Activated CD8-positive, alpha-beta memory T cell treated with anti-CD3 and anti-CD28 coated beads, Interleukin-2, amount 10 ng/mL, durations not matched to agents 7 days and 5 days (primary cell): ENCODE data around the gene ANKS3. TPM values are rescaled to one million over a fixed set of nuclear protein-coding genes. Genes with fewer than 3 reads are reported as not detected.

Experiments used
- ATAC-seq: fragments of 150-1000 bp; cut with Tn5 transposase; one replicate; pipeline ENCODE4 v1.10.0; 2021; ENCODE audit warnings: moderate library complexity
- CTCF ChIA-PET: fragments of 350-600 bp; sonication (Branson Sonifier 250); formaldehyde crosslinking; loops from one replicate; lab custom pipeline; 2021; ENCODE audit warnings: antibody characterized with exemption; lab: Charles Lee
- DNase-seq: peaks from one replicate; pipeline ENCODE4 v3.0.0-alpha.2; 2020
- H3K27ac Mint-ChIP-seq: one replicate; pipeline ENCODE4 v1.8.0; 2021; ENCODE audit warnings: mild to moderate bottlenecking, mixed read lengths
- H3K27me3 Mint-ChIP-seq: one replicate; pipeline ENCODE4 v1.8.0; 2021; ENCODE audit warnings: mixed read lengths
- H3K36me3 Mint-ChIP-seq: one replicate; pipeline ENCODE4 v1.8.0; 2021; ENCODE audit warnings: mild to moderate bottlenecking, mixed read lengths
- H3K4me1 Mint-ChIP-seq: one replicate; pipeline ENCODE4 v1.8.0; 2021; ENCODE audit warnings: mixed read lengths
- H3K4me3 Mint-ChIP-seq: one replicate; pipeline ENCODE4 v1.8.0; 2021; ENCODE audit warnings: mild to moderate bottlenecking, moderate library complexity, mixed read lengths
- H3K9me3 Mint-ChIP-seq: one replicate; pipeline ENCODE4 v1.8.0; 2022; ENCODE audit warnings: low read depth, mixed read lengths
- total RNA-seq, 2 experiments: library from RNA; stranded (reverse); gene quantifications; one replicate each; pipeline ENCODE4 v1.2.3, GENCODE V29; 2021

The ANKS3 gene
- total RNA-seq, 2 experiments from 2014 or later: 16.2 to 17.1 TPM

DNA sequence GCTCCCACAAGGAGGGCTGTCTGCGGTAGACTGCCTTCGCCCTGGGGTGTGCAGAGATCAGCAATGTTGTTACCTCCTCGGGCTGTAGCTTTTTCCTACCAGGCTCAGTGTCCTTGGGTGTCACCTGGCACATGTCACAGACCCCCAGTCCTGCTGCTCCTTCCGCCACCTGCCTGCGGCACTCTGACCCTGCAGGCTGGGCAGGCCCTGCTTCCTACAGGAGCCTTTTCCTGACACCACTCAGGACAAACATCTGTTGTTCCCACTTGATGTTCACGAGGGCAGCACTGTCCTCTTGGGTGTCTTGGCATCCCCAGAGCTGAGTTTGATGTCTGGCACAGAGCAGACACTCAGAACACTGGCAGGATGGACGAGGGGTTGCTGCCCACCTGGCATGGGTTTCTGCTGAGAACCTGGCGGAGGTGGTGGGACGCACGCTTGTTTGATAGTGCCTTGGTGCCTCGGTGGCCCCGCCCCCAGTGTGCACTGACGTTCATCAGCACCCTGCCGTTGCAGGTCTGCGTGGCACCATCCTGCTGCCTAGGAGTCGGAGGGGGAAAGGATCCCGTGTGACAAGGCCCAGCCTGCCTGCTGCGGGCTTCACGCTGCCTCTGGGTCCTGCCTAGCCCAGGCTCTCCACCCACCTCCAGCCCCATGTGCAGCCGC, 67.4 kb downstream of the ANKS3 start:
- no peaks in the 10 kb centered on the region for H3K27me3 Mint-ChIP-seq
- peaks cover 32% of the 10 kb centered on the region for H3K4me1 Mint-ChIP-seq
- ATAC-seq (no peak), DNase-seq (no peak)
- H3K4me3 Mint-ChIP-seq: no peak overlapping the region
- H3K36me3 Mint-ChIP-seq: peaks cover 15% of the 10 kb centered on the region
- CTCF ChIA-PET: interaction anchor here (1.6 kb wide), 1 partner anchor 10 kb away, joined by 3 read pairs; no protein-coding TSS in a partner anchor
- H3K9me3 Mint-ChIP-seq: no peaks in the 10 kb centered on the region
- no peak overlapping the region for H3K27ac Mint-ChIP-seq

- H3K27me3 Mint-ChIP-seq: no peaks in the 10 kb centered on the region
- peak overlapping the region; percentile 92 for H3K27ac Mint-ChIP-seq
- ATAC-seq (peak; percentile 83), DNase-seq (peak; percentile 85)
- H3K36me3 Mint-ChIP-seq: peaks cover 15% of the 10 kb centered on the region
- CTCF ChIA-PET: interaction anchor here (0.6 to 1.0 kb wide), 4 partner anchors 11 to 262 kb away, joined by 3 to 5 read pairs (median 3); no protein-coding TSS in a partner anchor
- H3K4me1 Mint-ChIP-seq: peaks cover 51% of the 10 kb centered on the region
- H3K4me3 Mint-ChIP-seq: peak overlapping the region; percentile 60
- H3K9me3 Mint-ChIP-seq: no peaks in the 10 kb centered on the region
Observed at GRCh38 chr16:4664538-4665418, 69.3 kb downstream of the ANKS3 start.

- Mint-ChIP-seq H3K27ac (peak overlapping the region; percentile 92), H3K4me1 (peaks cover 55% of the 10 kb centered on the region), H3K4me3 (no peak overlapping the region), H3K27me3 (no peaks in the 10 kb centered on the region), H3K9me3 (no peaks in the 10 kb centered on the region), H3K36me3 (peaks cover 11% of the 10 kb centered on the region)
- DNase-seq: no peak
- ATAC-seq: no peak
- CTCF ChIA-PET: interaction anchor here (0.6 to 1.2 kb wide), 6 partner anchors 12 to 263 kb away, joined by 3 to 5 read pairs (median 3); no protein-coding TSS in a partner anchor
Observed at GRCh38 chr16:4663777-4664465, 70.2 kb downstream of the ANKS3 start.

DNA sequence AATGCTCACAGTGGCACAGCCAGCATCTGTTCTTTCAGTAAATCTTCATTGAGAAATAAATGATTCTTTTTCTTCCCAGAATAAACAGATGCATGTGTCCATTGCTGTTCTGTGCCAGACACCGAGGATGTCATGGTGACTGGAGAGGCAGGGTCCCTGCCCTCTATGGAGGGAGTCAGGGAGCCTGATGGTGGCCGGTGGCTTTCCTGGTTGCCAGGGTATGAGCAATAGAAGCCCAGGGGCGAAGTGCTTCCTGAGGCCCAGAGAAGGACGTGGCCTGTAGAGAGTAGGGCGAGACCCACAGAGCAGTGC, 70.7 kb downstream of the ANKS3 start:
- no peak overlapping the region for H3K4me3 Mint-ChIP-seq
- ATAC-seq: no peak
- no peaks in the 10 kb centered on the region for H3K9me3 Mint-ChIP-seq
- DNase-seq: no peak
- H3K36me3 Mint-ChIP-seq: peaks cover 11% of the 10 kb centered on the region
- H3K27ac Mint-ChIP-seq: peak overlapping the region; percentile 92
- H3K27me3 Mint-ChIP-seq: no peaks in the 10 kb centered on the region
- CTCF ChIA-PET: interaction anchor here (1.0 to 1.2 kb wide), 3 partner anchors 13 to 103 kb away, joined by 3 to 5 read pairs (median 3); no protein-coding TSS in a partner anchor
- H3K4me1 Mint-ChIP-seq: peaks cover 55% of the 10 kb centered on the region

DNA sequence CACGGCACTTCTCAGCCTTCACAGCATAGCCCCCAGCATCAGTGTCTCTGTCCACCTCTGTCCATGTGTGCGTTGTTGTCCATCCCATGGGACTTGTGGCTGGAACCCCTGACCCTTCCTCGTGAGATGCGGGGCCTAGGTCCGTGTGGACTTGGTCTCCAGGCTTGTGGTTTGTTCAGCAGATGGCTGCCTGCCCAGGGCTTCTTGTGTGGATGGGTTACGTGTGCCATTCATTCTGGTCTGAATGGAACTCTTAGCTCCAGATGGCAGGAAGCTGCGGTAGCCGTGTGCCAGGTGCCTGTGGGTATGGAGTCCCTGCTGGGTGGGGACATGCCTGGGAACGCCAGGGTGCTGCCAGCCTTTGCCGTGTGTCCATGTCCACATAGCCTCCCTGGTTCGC, 72.4 kb downstream of the ANKS3 start:
- ATAC-seq (no peak), DNase-seq (no peak)
- Mint-ChIP-seq H3K4me3 (no peak overlapping the region), H3K36me3 (peaks cover 9% of the 10 kb centered on the region), H3K27me3 (no peaks in the 10 kb centered on the region), H3K9me3 (no peaks in the 10 kb centered on the region), H3K27ac (peak overlapping the region; percentile 32), H3K4me1 (peaks cover 55% of the 10 kb centered on the region)
- CTCF ChIA-PET: interaction anchor here (1.4 to 2.4 kb wide), 2 partner anchors 12 to 73 kb away, joined by 3 to 10 read pairs; partner anchors contain the start of gene DNAAF8

DNA sequence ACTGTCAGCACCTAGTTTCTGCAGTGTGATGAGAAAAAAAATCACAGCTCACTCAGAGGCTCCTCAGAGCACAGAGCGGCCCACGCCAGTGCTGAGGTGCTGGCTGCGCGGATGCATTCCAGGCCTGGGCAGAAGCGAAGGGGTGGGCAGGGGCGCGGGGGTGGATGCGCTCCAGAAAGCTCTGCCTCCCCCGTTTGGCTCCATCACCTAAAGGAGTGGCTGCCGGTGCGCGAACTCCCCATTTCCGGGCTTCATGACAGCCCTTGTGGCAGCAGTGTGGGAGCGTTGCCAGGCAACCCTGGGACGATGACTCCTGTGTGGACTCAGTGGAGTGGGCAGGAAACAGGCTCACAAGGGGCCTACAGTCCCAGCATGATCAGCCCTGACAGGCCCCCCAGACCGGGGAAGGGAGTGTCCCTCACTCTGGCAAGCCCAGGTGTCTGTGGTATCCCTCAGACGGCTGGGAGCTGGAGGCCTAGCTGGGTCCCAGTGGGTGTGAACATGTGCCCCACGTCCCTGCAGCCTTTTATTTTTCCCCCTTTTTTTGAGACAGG, 73.5 kb downstream of the ANKS3 start:
- no peak overlapping the region for H3K4me3 Mint-ChIP-seq
- peak; percentile 82 for DNase-seq
- no peaks in the 10 kb centered on the region for H3K9me3 Mint-ChIP-seq
- H3K27me3 Mint-ChIP-seq: no peaks in the 10 kb centered on the region
- H3K4me1 Mint-ChIP-seq: peaks cover 50% of the 10 kb centered on the region
- CTCF ChIA-PET: interaction anchor here (0.6 to 2.6 kb wide), 5 partner anchors 11 to 381 kb away, joined by 3 to 10 read pairs (median 7); partner anchors contain the start of genes DNAAF8 and MGRN1
- peaks cover 11% of the 10 kb centered on the region for H3K36me3 Mint-ChIP-seq
- peak overlapping the region; percentile 68 for H3K27ac Mint-ChIP-seq
- ATAC-seq: peak; percentile 51

DNA sequence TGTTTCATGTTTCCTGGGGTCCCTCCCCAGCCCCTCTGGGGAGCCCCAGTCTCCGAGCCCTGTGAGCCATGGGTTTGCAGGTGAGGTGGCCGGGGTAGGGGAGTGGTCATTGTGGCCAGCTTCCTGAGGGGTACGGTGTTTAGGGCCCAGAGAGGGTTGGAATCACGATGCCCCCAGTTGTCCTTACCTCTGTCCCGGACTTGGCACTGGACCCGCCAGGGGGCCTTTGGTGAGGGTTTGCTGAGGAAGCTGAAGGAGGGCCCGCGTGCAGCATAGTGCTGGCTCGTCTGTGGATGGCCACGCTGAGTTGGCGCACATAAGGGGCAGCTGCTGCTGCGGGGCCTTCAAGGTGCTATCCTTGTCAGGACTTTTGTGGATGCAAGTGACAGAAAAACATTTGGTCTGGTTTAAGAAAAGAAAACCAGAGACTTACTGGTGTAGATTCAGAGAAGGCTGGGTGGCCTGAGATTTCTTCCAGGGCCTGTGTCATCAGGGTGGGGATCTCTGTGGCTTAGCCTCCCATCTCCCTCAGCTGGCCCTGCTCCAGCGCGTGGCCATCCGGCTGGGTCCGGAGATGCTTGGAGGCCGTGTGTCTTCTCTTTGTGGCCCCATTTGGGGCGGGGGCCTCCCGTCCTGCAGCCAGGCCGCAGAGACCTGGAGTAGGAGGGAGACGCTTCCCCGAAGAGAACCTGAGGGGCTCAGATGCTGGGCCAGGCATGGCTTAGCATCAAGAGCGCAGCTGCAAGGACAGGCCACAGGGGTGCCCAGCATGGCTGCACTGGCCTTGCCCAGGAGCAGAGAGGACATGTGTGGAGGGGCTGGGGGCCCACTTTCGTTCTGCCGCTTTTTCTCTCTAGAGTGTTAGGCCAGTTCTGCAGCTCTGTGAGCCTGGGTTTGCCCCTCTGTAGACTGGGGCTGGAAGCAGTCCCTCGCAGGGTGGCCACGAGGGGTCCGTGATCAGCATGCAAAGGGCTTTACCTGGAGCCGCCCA, 74.4 kb downstream of the ANKS3 start:
- Mint-ChIP-seq H3K4me3 (no peak overlapping the region), H3K27ac (peak overlapping the region; percentile 67), H3K4me1 (peaks cover 42% of the 10 kb centered on the region), H3K36me3 (peaks cover 10% of the 10 kb centered on the region), H3K9me3 (no peaks in the 10 kb centered on the region), H3K27me3 (no peaks in the 10 kb centered on the region)
- CTCF ChIA-PET: interaction anchor here (1.2 to 2.6 kb wide), 3 partner anchors 10 to 35 kb away, joined by 7 to 10 read pairs (median 8); partner anchors contain the start of gene MGRN1
- ATAC-seq (no peak), DNase-seq (no peak)

DNA sequence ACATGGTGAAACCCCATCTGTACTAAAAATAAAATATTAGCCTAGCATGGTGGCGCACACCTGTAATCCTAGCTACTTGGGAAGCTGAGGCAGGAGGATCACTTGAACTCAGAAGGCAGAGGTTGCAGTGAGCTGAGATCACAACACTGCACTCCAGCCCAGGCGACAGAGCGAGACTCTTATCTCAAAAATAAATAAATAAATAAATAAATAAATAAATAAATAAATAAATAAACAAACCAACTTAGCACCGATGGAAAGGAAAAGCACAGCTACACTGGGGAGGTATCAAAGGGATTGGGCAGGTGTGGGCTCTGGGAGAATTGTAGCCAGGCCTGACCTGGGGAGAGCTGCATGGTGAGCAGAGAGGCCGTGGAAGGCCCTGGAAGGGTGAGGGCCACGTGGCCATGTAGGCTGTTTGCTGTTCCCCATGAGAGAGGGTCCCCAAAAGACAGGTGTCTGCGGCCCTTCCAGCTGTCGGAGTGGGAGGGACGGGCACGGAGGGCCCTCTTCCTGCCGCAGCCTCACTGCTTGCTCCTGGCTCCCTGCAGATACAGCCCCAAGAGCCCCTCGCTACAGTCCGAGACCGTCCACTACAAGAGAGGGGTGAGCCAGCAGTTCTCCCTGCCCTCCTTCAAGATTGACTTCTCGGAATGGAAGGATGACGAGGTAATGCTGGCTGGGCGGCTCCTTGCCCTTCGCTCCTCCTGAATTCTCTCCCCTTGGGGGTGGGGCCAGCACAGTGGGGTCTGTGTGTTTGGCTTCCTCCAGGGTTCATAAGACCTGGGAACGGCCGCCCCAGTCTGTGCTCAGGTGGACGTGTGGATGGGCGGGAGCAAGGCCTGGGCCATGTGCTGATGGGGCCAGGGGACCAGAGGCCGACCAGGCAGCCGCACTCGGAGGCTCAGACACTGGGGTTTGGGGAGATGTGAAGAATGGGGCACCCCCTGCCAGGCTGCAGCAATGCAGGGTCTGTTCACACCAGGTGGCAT, 77.1 kb downstream of the ANKS3 start:
- Mint-ChIP-seq H3K4me1 (peaks cover 25% of the 10 kb centered on the region), H3K27ac (no peak overlapping the region), H3K27me3 (no peaks in the 10 kb centered on the region), H3K4me3 (no peak overlapping the region), H3K9me3 (no peaks in the 10 kb centered on the region), H3K36me3 (peaks cover 8% of the 10 kb centered on the region)
- CTCF ChIA-PET: interaction anchor here (1.5 kb wide), 1 partner anchor 40 kb away, joined by 3 read pairs; no protein-coding TSS in a partner anchor
- DNase-seq: no peak
- ATAC-seq: no peak

GRCh38 chr16:4656221-4656620, 77.8 kb downstream of the ANKS3 start:
- CTCF ChIA-PET: no interaction called here
- no peak for DNase-seq
- Mint-ChIP-seq H3K9me3 (no peaks in the 10 kb centered on the region), H3K27ac (no peak overlapping the region), H3K36me3 (peaks cover 8% of the 10 kb centered on the region), H3K4me3 (no peak overlapping the region), H3K4me1 (peaks cover 18% of the 10 kb centered on the region), H3K27me3 (no peaks in the 10 kb centered on the region)
- no peak for ATAC-seq

DNA sequence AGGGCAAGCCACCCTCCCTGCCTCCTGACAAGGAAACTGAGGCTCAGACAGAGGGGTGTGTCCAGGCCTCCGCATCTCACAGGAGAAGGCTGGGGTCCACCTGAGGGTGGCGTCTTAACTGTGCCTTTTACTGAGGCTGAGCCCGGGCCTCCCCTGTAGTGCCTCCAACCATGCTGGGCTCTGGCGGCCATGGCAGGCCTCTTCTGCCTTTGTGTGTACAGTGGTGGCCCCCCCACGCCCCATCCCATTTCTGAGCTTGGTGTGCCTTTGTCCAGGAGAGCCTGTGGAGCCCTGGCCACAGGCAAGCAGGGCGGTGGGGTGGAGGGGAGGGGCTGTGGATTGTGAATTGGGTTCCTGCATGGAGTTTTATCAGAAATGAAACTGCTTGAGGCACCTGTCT, 78.3 kb downstream of the ANKS3 start:
- Mint-ChIP-seq H3K4me1 (peaks cover 14% of the 10 kb centered on the region), H3K9me3 (no peaks in the 10 kb centered on the region), H3K27me3 (no peaks in the 10 kb centered on the region), H3K4me3 (no peak overlapping the region), H3K36me3 (peaks cover 8% of the 10 kb centered on the region), H3K27ac (no peak overlapping the region)
- CTCF ChIA-PET: no interaction called here
- no peak for DNase-seq
- ATAC-seq: no peak

DNA sequence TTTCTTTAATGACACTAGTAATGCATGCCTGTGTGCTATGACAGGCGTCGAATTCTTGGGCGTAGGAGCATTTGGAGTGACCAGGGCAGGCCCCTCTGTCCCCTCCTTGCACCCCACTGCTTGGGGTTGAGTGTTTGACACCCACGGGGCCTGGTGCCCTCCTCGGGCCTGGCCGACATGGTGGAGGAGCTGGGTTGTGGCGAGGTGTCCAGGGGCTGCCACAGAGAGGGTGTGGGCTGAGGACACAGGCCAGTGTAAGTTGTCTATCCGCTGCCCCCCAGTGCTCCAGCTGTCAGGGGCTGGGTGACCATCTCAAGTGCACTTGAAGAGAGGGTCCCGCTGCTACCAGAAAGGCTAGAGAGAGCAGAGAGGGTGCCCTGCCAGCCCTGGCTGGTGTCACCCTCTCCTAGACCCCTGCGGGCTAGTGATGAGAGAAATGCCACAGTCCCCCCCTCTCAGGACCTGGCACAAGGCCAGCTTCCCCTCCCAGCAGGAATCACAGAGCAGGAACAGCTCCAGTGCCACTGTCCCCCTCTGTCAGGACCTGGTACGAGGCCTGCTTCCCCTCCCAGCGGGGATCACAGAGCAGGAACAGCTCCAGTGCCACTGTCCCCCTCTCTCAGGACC, 79.0 kb downstream of the ANKS3 start:
- DNase-seq (no peak), ATAC-seq (no peak)
- no peaks in the 10 kb centered on the region for H3K27me3 Mint-ChIP-seq
- no peak overlapping the region for H3K27ac Mint-ChIP-seq
- peaks cover 10% of the 10 kb centered on the region for H3K4me1 Mint-ChIP-seq
- CTCF ChIA-PET: no interaction called here
- H3K36me3 Mint-ChIP-seq: peaks cover 10% of the 10 kb centered on the region
- no peak overlapping the region for H3K4me3 Mint-ChIP-seq
- H3K9me3 Mint-ChIP-seq: no peaks in the 10 kb centered on the region
